ENCODE data around the gene ZNF442. TPM values are rescaled to one million over a fixed set of nuclear protein-coding genes. Genes with fewer than 3 reads are reported as not detected.
"Not testable (repeated sequence)": the region's sequence is repeated elsewhere in the genome, so short reads cannot be mapped to it uniquely, and the experiment has no call there.

Gene ZNF442
- total RNA-seq (ENCODE audit: low replicate concordance) = 6.0 and 14.9 TPM in 2 replicates

- TF ChIP-seq EZH2 (IDR thresholded peaks at IDR 0.05) (no peak), EZH2phosphoT487 (IDR thresholded peaks at IDR 0.05) (no peak), CTCF (IDR thresholded peaks at IDR 0.05) (peak; percentile 60)
- no peaks in the 10 kb centered on the region for H3K27me3 ChIP-seq
- H2AFZ ChIP-seq (replicated peaks) = peak within 1 kb of the TSS; percentile 93
- H3K4me3 ChIP-seq = peak within 1 kb of the TSS; percentile 75
- Mint-ChIP-seq H3K27ac (peak within 1 kb of the TSS; percentile 97), H3K36me3 (peaks cover 18% of the 10 kb centered on the region), H3K4me3 (peak within 1 kb of the TSS; percentile 98), H3K4me1 (peaks cover 14% of the 10 kb centered on the region), H3K27me3 (ENCODE audit: insufficient read depth, low read depth) (peaks cover 4% of the 10 kb centered on the region), H3K9me3 (peaks cover 50% of the 10 kb centered on the region)
- H3K36me3 ChIP-seq = no peaks in the 10 kb centered on the region
- H3K9ac ChIP-seq = peak within 1 kb of the TSS; percentile 73
- H4K20me1 ChIP-seq (ENCODE audit: low read depth) = no peaks in the 10 kb centered on the region
- peaks cover 15% of the 10 kb centered on the region for H3F3A ChIP-seq (ENCODE audit: low read depth)
- peaks cover 5% of the 10 kb centered on the region for H3K79me2 ChIP-seq (ENCODE audit: low read depth)
- H3K27ac ChIP-seq = peak within 1 kb of the TSS; percentile 88
- H3K4me1 ChIP-seq = no peaks in the 10 kb centered on the region
- peak within 1 kb of the TSS; percentile 89 for H3K4me2 ChIP-seq
- H3K9me3 ChIP-seq (ENCODE audit: low read depth) = no peaks in the 10 kb centered on the region
- DNase-seq (ENCODE audit: low spot score) = peak; percentile 100
Measured at GRCh38 chr19:12365236-12366162, at the start of gene ZNF442. Gene ZNF442 (minus strand): TSS chr19:12365683. CDS start chr19:12363631, 2,052 bp downstream.

- no peaks in the 10 kb centered on the region for H3K4me1 Mint-ChIP-seq
- peaks cover 4% of the 10 kb centered on the region for H3K27me3 Mint-ChIP-seq (ENCODE audit: insufficient read depth, low read depth)
- Histone ChIP-seq H3K4me2 (no peak overlapping the region), H3F3A (ENCODE audit: low read depth) (no peaks in the 10 kb centered on the region), H3K36me3 (no peaks in the 10 kb centered on the region), H3K27me3 (no peaks in the 10 kb centered on the region), H3K27ac (no peak overlapping the region), H3K4me3 (no peak overlapping the region), H3K9ac (no peak overlapping the region), H3K79me2 (ENCODE audit: low read depth) (no peaks in the 10 kb centered on the region), H3K4me1 (no peaks in the 10 kb centered on the region), H3K9me3 (ENCODE audit: low read depth) (no peaks in the 10 kb centered on the region), H4K20me1 (ENCODE audit: low read depth) (no peaks in the 10 kb centered on the region), H2AFZ (replicated peaks) (no peak overlapping the region)
- no peak overlapping the region for H3K27ac Mint-ChIP-seq
- no peak overlapping the region for H3K4me3 Mint-ChIP-seq
- no peak for DNase-seq (ENCODE audit: low spot score)
- peaks cover 34% of the 10 kb centered on the region for H3K9me3 Mint-ChIP-seq
- peaks cover 23% of the 10 kb centered on the region for H3K36me3 Mint-ChIP-seq
- TF ChIP-seq EZH2phosphoT487 (IDR thresholded peaks at IDR 0.05) (no peak), CTCF (IDR thresholded peaks at IDR 0.05) (no peak), EZH2 (IDR thresholded peaks at IDR 0.05) (no peak)
Measured at GRCh38 chr19:12411893-12412292, 46.4 kb upstream of the ZNF442 start.

GRCh38 chr19:12400633-12401502 is 35.4 kb upstream of the ZNF442 start, which contains the start of gene ZNF799:
Gene ZNF799 (minus strand): TSS chr19:12401271. CDS start chr19:12401070, 201 bp downstream.
- no peak for TF ChIP-seq EZH2phosphoT487 (IDR thresholded peaks at IDR 0.05)
- peak; percentile 20 for TF ChIP-seq CTCF (IDR thresholded peaks at IDR 0.05)
- Mint-ChIP-seq H3K27ac (peak within 1 kb of the TSS; percentile 50), H3K4me1 (peaks cover 5% of the 10 kb centered on the region), H3K27me3 (ENCODE audit: insufficient read depth, low read depth) (peaks cover 2% of the 10 kb centered on the region), H3K4me3 (peak within 1 kb of the TSS; percentile 95), H3K36me3 (peaks cover 21% of the 10 kb centered on the region), H3K9me3 (peaks cover 46% of the 10 kb centered on the region)
- Histone ChIP-seq H3K4me1 (peaks cover 3% of the 10 kb centered on the region), H4K20me1 (ENCODE audit: low read depth) (no peaks in the 10 kb centered on the region), H3K9ac (no peak within 1 kb of the TSS), H3K27me3 (no peaks in the 10 kb centered on the region), H3K9me3 (ENCODE audit: low read depth) (no peaks in the 10 kb centered on the region), H3K36me3 (no peaks in the 10 kb centered on the region), H3K4me3 (peak within 1 kb of the TSS; percentile 99), H3K4me2 (peak within 1 kb of the TSS; percentile 71), H3F3A (ENCODE audit: low read depth) (peaks cover 16% of the 10 kb centered on the region), H3K27ac (peak within 1 kb of the TSS; percentile 42), H2AFZ (replicated peaks) (peak within 1 kb of the TSS; percentile 99), H3K79me2 (ENCODE audit: low read depth) (peaks cover 8% of the 10 kb centered on the region)
- peak; percentile 95 for DNase-seq (ENCODE audit: low spot score)

GRCh38 chr19:12399901-12400632 is 34.6 kb upstream of the ZNF442 start:
- H3K27ac ChIP-seq = peak overlapping the region; percentile 42
- Mint-ChIP-seq H3K36me3 (peaks cover 23% of the 10 kb centered on the region), H3K27ac (peak overlapping the region; percentile 50), H3K9me3 (peaks cover 42% of the 10 kb centered on the region), H3K4me3 (peak overlapping the region; percentile 95)
- H4K20me1 ChIP-seq (ENCODE audit: low read depth); H3K9me3 ChIP-seq (ENCODE audit: low read depth); H3K9ac ChIP-seq; H3K36me3 ChIP-seq; H3K27me3 ChIP-seq; H3K4me1 Mint-ChIP-seq; H3K79me2 ChIP-seq (ENCODE audit: low read depth); H3K27me3 Mint-ChIP-seq (ENCODE audit: insufficient read depth, low read depth); H3K4me1 ChIP-seq: not testable (repeated sequence)
- peak overlapping the region; percentile 99 for H3K4me3 ChIP-seq
- peak; percentile 68 for DNase-seq (ENCODE audit: low spot score)
- H2AFZ ChIP-seq (replicated peaks) = peak overlapping the region; percentile 99
- H3K4me2 ChIP-seq = peak overlapping the region; percentile 71
- peaks cover 16% of the 10 kb centered on the region for H3F3A ChIP-seq (ENCODE audit: low read depth)

Data from neural progenitor cell (in vitro differentiated cells).